HepG2 (cell line): ENCODE data around the gene BANP. TPM values are rescaled to one million over a fixed set of nuclear protein-coding genes. Genes with fewer than 3 reads are reported as not detected.
A peak's percentile ranks its signal among the peaks of the same experiment; 100 is the strongest.

Experiments
- ARID2 ChIP-seq: sonication (generic); formaldehyde crosslinking; IDR thresholded peaks from 2 replicates; pipeline ENCODE4 v1.8.1; 2022; ENCODE audit warnings: mild to moderate bottlenecking, missing genetic modification reagents, borderline replicate concordance
- GFI1 ChIP-seq: sonication (generic); formaldehyde crosslinking; IDR thresholded peaks from 2 replicates; pipeline ENCODE4 v1.5.0; 2020; ENCODE audit warnings: missing genetic modification reagents, mild to moderate bottlenecking, borderline replicate concordance
- KDM5A ChIP-seq: fragments of 200-600 bp; sonication (generic); IDR thresholded peaks from 2 replicates; pipeline ENCODE4 v1.7.0; 2018; ENCODE audit warnings: antibody characterized with exemption, mild to moderate bottlenecking, low read length, borderline replicate concordance
- MED1 ChIP-seq: sonication (generic); formaldehyde crosslinking; IDR thresholded peaks from 2 replicates; pipeline ENCODE4 v1.4.0; 2020; ENCODE audit warnings: missing genetic modification reagents
- NCOA1 ChIP-seq: sonication (generic); formaldehyde crosslinking; IDR thresholded peaks from 2 replicates; pipeline ENCODE4 v1.9.0; 2021; ENCODE audit warnings: missing genetic modification reagents
- NFIC ChIP-seq: IDR thresholded peaks from 2 replicates; pipeline ENCODE4 v1.6.1; 2012; ENCODE audit warnings: mild to moderate bottlenecking, low read length, inconsistent platforms
- SMAD9 ChIP-seq: sonication (generic); formaldehyde crosslinking; IDR thresholded peaks from 2 replicates; pipeline ENCODE4 v1.5.1; 2020; ENCODE audit warnings: mild to moderate bottlenecking, missing genetic modification reagents
- TARDBP ChIP-seq: sonication (generic); formaldehyde crosslinking; IDR thresholded peaks from 2 replicates; pipeline ENCODE4 v1.8.0; 2022; ENCODE audit warnings: mild to moderate bottlenecking, missing genetic modification reagents
- ZBTB10 ChIP-seq: sonication (generic); formaldehyde crosslinking; IDR thresholded peaks from 2 replicates; pipeline ENCODE4 v1.4.0; 2020; ENCODE audit warnings: missing genetic modification reagents, borderline replicate concordance
- ZFP41 ChIP-seq: sonication (generic); formaldehyde crosslinking; IDR thresholded peaks from 2 replicates; pipeline ENCODE4 v1.4.0; 2020; ENCODE audit warnings: mild to moderate bottlenecking, missing genetic modification reagents, borderline replicate concordance
- ZNF350 ChIP-seq: sonication (generic); formaldehyde crosslinking; IDR thresholded peaks from 2 replicates; pipeline ENCODE4 v1.4.0; 2020; ENCODE audit warnings: mild to moderate bottlenecking, low read depth, missing genetic modification reagents, borderline replicate concordance
- ZNF513 ChIP-seq: sonication (generic); formaldehyde crosslinking; conservative IDR thresholded peaks from 2 replicates; pipeline ENCODE4 v1.5.0; 2020; ENCODE audit warnings: missing genetic modification reagents
- polyA plus RNA-seq, 8 experiments: library from polyadenylated mRNA; depleted of rRNA in 3 of 8; stranded (reverse) in 7 of 8; unstranded in 1 of 8; fragments of >200 nt; fragmentation: Illumina TruSeq in 4 of 8; extraction: Trizol in 4 of 8; gene quantifications; 2 replicates each; pipeline versions ENCODE4 v1.2.1 to v1.2.3, GENCODE V29; 2011 to 2016; ENCODE audit warnings: low read depth in 4 of 8, missing spikeins in 1 of 8, mixed read lengths in 1 of 8; ENCODE audit not compliant: insufficient read depth in 1 of 8
- total RNA-seq, 5 experiments: library from RNA; depleted of rRNA; stranded (reverse); fragments of >200 nt; fragmentation: Illumina TruSeq; extraction: Trizol; gene quantifications; 2 replicates each; pipeline ENCODE4 v1.2.3, GENCODE V29; 2016; ENCODE audit warnings: low read depth in 1 of 5
- TF ChIP-seq, protein P1 (sequence below), 2 experiments: sonication (generic) in 1 of 2; formaldehyde crosslinking in 1 of 2; IDR thresholded peaks; 2 replicates each; pipeline versions ENCODE4 v1.4.0 to v1.6.1; 2016 to 2020; ENCODE audit warnings: borderline replicate concordance in 1 of 2, low read depth in 1 of 2, mild to moderate bottlenecking in 1 of 2, missing genetic modification reagents in 1 of 2
- TF ChIP-seq, protein P2 (sequence below): sonication (generic); formaldehyde crosslinking; IDR thresholded peaks from 2 replicates; pipeline ENCODE4 v1.4.0; 2020; ENCODE audit warnings: missing genetic modification reagents

The BANP gene
- total and polyA plus RNA-seq, 2 of the 13 experiments (the other 11 are each of a cell fraction or from before 2014, with no cell fraction given): 20.2 to 23.8 TPM

GRCh38 chr16:87936375-87937230 is 14.6 kb upstream of the BANP start, which contains the start of gene CA5A (continued):
- TF ChIP-seq, protein P1, sequence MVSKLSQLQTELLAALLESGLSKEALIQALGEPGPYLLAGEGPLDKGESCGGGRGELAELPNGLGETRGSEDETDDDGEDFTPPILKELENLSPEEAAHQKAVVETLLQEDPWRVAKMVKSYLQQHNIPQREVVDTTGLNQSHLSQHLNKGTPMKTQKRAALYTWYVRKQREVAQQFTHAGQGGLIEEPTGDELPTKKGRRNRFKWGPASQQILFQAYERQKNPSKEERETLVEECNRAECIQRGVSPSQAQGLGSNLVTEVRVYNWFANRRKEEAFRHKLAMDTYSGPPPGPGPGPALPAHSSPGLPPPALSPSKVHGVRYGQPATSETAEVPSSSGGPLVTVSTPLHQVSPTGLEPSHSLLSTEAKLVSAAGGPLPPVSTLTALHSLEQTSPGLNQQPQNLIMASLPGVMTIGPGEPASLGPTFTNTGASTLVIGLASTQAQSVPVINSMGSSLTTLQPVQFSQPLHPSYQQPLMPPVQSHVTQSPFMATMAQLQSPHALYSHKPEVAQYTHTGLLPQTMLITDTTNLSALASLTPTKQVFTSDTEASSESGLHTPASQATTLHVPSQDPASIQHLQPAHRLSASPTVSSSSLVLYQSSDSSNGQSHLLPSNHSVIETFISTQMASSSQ (IDR thresholded peaks at IDR 0.05; ENCODE audit: low read depth): peak; percentile 96
- TF ChIP-seq, protein P1 (CRISPR knock-in tag; IDR thresholded peaks at IDR 0.05; ENCODE audit: borderline replicate concordance): peak; percentile 99
- TF ChIP-seq ZBTB10 (0 out of 2 replicates have a peak, but pooled peaks have one; percentile 5), ARID2 (CRISPR knock-in tag) (no peak), TARDBP (CRISPR knock-in tag) (peak; percentile 96), ZNF350 (CRISPR knock-in tag) (peak; percentile 95), GFI1 (CRISPR knock-in tag) (no peak; the same call in 1 of the 2 replicates), NFIC (no peak), ZFP41 (CRISPR knock-in tag) (peak; percentile 55; the same call in 1 of the 2 replicates), SMAD9 (CRISPR knock-in tag) (no peak), KDM5A (peak; percentile 54; the same call in 1 of the 2 replicates), ZNF513 (CRISPR knock-in tag) (no peak), NCOA1 (CRISPR knock-in tag) (peak; percentile 80; the same call in 1 of the 2 replicates), MED1 (CRISPR knock-in tag) (peak; percentile 97)
- TF ChIP-seq, protein P2, sequence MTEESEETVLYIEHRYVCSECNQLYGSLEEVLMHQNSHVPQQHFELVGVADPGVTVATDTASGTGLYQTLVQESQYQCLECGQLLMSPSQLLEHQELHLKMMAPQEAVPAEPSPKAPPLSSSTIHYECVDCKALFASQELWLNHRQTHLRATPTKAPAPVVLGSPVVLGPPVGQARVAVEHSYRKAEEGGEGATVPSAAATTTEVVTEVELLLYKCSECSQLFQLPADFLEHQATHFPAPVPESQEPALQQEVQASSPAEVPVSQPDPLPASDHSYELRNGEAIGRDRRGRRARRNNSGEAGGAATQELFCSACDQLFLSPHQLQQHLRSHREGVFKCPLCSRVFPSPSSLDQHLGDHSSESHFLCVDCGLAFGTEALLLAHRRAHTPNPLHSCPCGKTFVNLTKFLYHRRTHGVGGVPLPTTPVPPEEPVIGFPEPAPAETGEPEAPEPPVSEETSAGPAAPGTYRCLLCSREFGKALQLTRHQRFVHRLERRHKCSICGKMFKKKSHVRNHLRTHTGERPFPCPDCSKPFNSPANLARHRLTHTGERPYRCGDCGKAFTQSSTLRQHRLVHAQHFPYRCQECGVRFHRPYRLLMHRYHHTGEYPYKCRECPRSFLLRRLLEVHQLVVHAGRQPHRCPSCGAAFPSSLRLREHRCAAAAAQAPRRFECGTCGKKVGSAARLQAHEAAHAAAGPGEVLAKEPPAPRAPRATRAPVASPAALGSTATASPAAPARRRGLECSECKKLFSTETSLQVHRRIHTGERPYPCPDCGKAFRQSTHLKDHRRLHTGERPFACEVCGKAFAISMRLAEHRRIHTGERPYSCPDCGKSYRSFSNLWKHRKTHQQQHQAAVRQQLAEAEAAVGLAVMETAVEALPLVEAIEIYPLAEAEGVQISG (CRISPR knock-in tag): peak; percentile 85
